NCI-H446 (cell line): ENCODE results near the gene TINAG.

Source experiments
- DNase-seq, 2 experiments: peaks; one replicate each; lab custom pipeline; 2025; lab: John Stamatoyannopoulos, UW

The TINAG gene

DNA sequence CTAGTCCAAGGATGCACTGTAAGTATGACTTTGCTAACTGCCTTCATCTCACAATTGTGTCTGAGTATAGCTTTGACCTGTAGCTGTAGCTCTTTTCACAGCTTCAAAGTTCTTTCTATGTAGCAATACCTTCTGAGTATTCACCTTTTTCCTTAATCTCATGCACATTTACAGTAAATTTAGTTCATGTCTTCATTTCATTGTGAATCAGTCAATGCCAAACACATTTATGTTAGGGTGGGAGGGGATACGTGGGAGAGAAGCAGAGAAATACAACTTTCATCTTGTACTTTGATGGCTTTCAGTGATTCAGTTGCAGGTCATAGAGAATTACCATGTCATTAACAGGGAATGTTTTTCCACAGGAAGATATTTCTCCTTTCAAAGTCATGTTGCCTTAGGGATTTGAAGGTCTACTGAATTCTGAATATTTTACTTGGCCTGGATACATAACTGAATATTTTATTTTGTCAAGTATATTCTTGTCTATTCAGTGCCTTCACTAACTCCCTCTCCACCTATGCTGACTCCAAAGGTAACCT lies 119.2 kb downstream of the TINAG start:
- no peak for DNase-seq

GRCh38 chr6:54428431-54428830 lies 120.2 kb downstream of the TINAG start:
- no peak for DNase-seq

GRCh38 chr6:54431466-54431865 lies 123.2 kb downstream of the TINAG start:
- no peak for DNase-seq
